Endothelial cell of umbilical vein (primary cell): ENCODE results near the gene CD82. TPM values are rescaled to one million over a fixed set of nuclear protein-coding genes. Genes with fewer than 3 reads are reported as not detected.

Source experiments
- BruUV-seq: library from RNA; stranded (reverse); fragments of 400-500 nt; replicated peaks from 2 replicates; lab custom pipeline; 2021; lab: Mats Ljungman, UMichigan
- CTCF ChIA-PET: fragments of 300-600, 350-600 bp; sonication (Branson Sonifier 250); formaldehyde crosslinking; loops from one replicate; lab custom pipeline; 2021; ENCODE audit warnings: antibody characterized with exemption, inconsistent platforms; lab: Charles Lee
- POLR2A ChIA-PET: fragments of 300-600, 350-600 bp; sonication (Branson Sonifier 250); formaldehyde crosslinking; loops from one replicate; lab custom pipeline; 2021; ENCODE audit warnings: antibody characterized with exemption, inconsistent platforms; lab: Charles Lee
- DNase-seq: peaks from one replicate; pipeline ENCODE4 v3.0.0-alpha.2; 2011; ENCODE audit warnings: low read depth, low spot score
- FAIRE-seq: peaks from 2 replicates; lab custom pipeline; 2011; peaks lifted over from hg19 to GRCh38; lab: Jason Lieb, UNC
- H2AFZ ChIP-seq: 2 replicates; pipeline ENCODE4 v1.6.0; 2012; ENCODE audit warnings: low read depth, low read length, control low read depth, inconsistent platforms
- H3K27ac ChIP-seq: 2 replicates; pipeline ENCODE4 v1.5.1; 2011; ENCODE audit warnings: low read depth, mild to moderate bottlenecking, control low read depth, low read length, moderate library complexity; ENCODE audit not compliant: insufficient read depth
- H3K27me3 ChIP-seq, 2 experiments: 2 replicates each; pipeline versions ENCODE4 v1.6.0 to v1.6.1; 2011; ENCODE audit warnings: low read length in 2 of 2, mixed read lengths in 1 of 2; ENCODE audit not compliant: control insufficient read depth in 2 of 2, insufficient read depth in 2 of 2
- H3K36me3 ChIP-seq, 2 experiments: 2 replicates in 1 of 2; 3 replicates in 1 of 2; pipeline ENCODE4 v1.5.1; 2011; ENCODE audit warnings: low read length in 2 of 2, mild to moderate bottlenecking in 1 of 2, moderate library complexity in 1 of 2; ENCODE audit not compliant: control insufficient read depth in 2 of 2, insufficient read depth in 2 of 2; ENCODE audit errors: extremely low read depth in 1 of 2
- H3K4me1 ChIP-seq: 3 replicates; pipeline ENCODE4 v1.5.1; 2011; ENCODE audit warnings: mild to moderate bottlenecking, low read length; ENCODE audit not compliant: control insufficient read depth, insufficient read depth; ENCODE audit errors: extremely low read depth
- H3K4me2 ChIP-seq: 2 replicates; pipeline ENCODE4 v1.6.1; 2011; ENCODE audit warnings: low read length, control low read depth, mixed read lengths; ENCODE audit not compliant: insufficient read depth
- H3K4me3 ChIP-seq, 3 experiments: fragments of 200-600 bp in 1 of 3; sonication (generic), shearing (Covaris generic) in 1 of 3; replicated peaks in 1 of 3; 2 replicates each; pipeline ENCODE4 v1.5.1; 2011 to 2016; ENCODE audit warnings: control low read depth in 3 of 3, low read length in 3 of 3, mild to moderate bottlenecking in 2 of 3, inconsistent platforms in 1 of 3, low read depth in 1 of 3, moderate library complexity in 1 of 3; ENCODE audit not compliant: insufficient read depth in 1 of 3
- H3K79me2 ChIP-seq: 2 replicates; pipeline ENCODE4 v1.6.0; 2012; ENCODE audit warnings: low read length, inconsistent platforms; ENCODE audit not compliant: control insufficient read depth, insufficient read depth
- H3K9ac ChIP-seq: replicated peaks from 2 replicates; pipeline ENCODE3; 2011; ENCODE audit warnings: low read length, control low read depth; ENCODE audit not compliant: insufficient read depth; ENCODE audit errors: extremely low read depth
- H3K9me1 ChIP-seq: replicated peaks from 3 replicates; pipeline ENCODE4 v1.6.0; 2011; ENCODE audit warnings: mild to moderate bottlenecking, low read length; ENCODE audit not compliant: control insufficient read depth, insufficient read depth; ENCODE audit errors: extremely low read depth
- H3K9me3 ChIP-seq: replicated peaks from 2 replicates; pipeline ENCODE4 v1.5.1; 2012; ENCODE audit warnings: low read length, inconsistent platforms; ENCODE audit not compliant: control insufficient read depth, insufficient read depth
- H4K20me1 ChIP-seq: replicated peaks from 2 replicates; pipeline ENCODE3; 2011; ENCODE audit warnings: mild to moderate bottlenecking, low read length; ENCODE audit not compliant: control insufficient read depth, insufficient read depth; ENCODE audit errors: extremely low read depth
- CTCF ChIP-seq, 2 donors: IDR thresholded peaks; 1 replicate in 1 of 2; 2 replicates in 1 of 2; pipeline ENCODE4 v1.5.1; 2011; ENCODE audit warnings: low read length in 2 of 2, mild to moderate bottlenecking in 2 of 2, moderate library complexity in 2 of 2, control low read depth in 1 of 2, inconsistent platforms in 1 of 2, low read depth in 1 of 2; ENCODE audit not compliant: insufficient read depth in 1 of 2; ENCODE audit errors: extremely low read depth in 1 of 2
- EZH2 ChIP-seq: IDR thresholded peaks from 2 replicates; pipeline ENCODE4 v1.6.1; 2012; ENCODE audit warnings: borderline replicate concordance, low read depth, mild to moderate bottlenecking, moderate library complexity, low read length, inconsistent platforms; ENCODE audit not compliant: severe bottlenecking
- FOS ChIP-seq: IDR thresholded peaks from 2 replicates; pipeline ENCODE4 v1.6.1; 2011; ENCODE audit warnings: mild to moderate bottlenecking, low read length, moderate library complexity, borderline replicate concordance; ENCODE audit not compliant: insufficient read depth
- GATA2 ChIP-seq: IDR thresholded peaks from 2 replicates; pipeline ENCODE4 v1.7.0; 2011; ENCODE audit warnings: low read depth, mild to moderate bottlenecking, moderate library complexity, mixed read lengths, low read length; ENCODE audit not compliant: insufficient read length, insufficient read depth
- JUN ChIP-seq: IDR thresholded peaks from 2 replicates; pipeline ENCODE4 v1.6.1; 2011; ENCODE audit warnings: borderline replicate concordance, low read depth; ENCODE audit not compliant: insufficient read length, insufficient read depth
- MAX ChIP-seq: IDR thresholded peaks from 2 replicates; pipeline ENCODE4 v1.6.1; 2011; ENCODE audit not compliant: insufficient read depth, insufficient read length
- MYC ChIP-seq: IDR thresholded peaks from one replicate; pipeline ENCODE4 v1.6.1; 2011; ENCODE audit warnings: mild to moderate bottlenecking, low read depth, low read length
- POLR2A ChIP-seq: IDR thresholded peaks from 2 replicates; pipeline ENCODE4 v1.6.1; 2012; ENCODE audit warnings: low read depth, mild to moderate bottlenecking, control low read depth, low read length
- POLR2AphosphoS5 ChIP-seq: IDR thresholded peaks from 2 replicates; pipeline ENCODE4 v1.6.1; 2012; ENCODE audit warnings: low read depth, mild to moderate bottlenecking, control low read depth, low read length, moderate library complexity; ENCODE audit not compliant: insufficient read depth
- dilution Hi-C: fragments of 300-500 bp; cut with MboI; formaldehyde crosslinking; loops from one replicate; pipeline ENCODE4 v1.15.0; 2019; ENCODE audit warnings: low sequenced_read_pairs; ENCODE audit not compliant: extremely low pct_ligation_motif_present
- intact Hi-C: fragments of 100-400 bp; cut with micrococcal nuclease; formaldehyde crosslinking; loops from one replicate; pipeline ENCODE4 v1.10.0; 2022
- polyA plus RNA-seq, 4 experiments: library from polyadenylated mRNA; depleted of rRNA in 3 of 4; stranded (reverse) in 3 of 4; unstranded in 1 of 4; fragments of >200 nt; gene quantifications; 2 replicates each; pipeline versions ENCODE4 v1.2.1 to v1.2.3, GENCODE V29; 2011 to 2012; ENCODE audit warnings: missing spikeins in 1 of 4
- total RNA-seq: library from RNA; stranded (reverse); gene quantifications from 2 replicates; pipeline ENCODE4 v1.2.3, GENCODE V29; 2021

The CD82 gene
- total and polyA plus RNA-seq, 2 donors (not counting 3 experiments of a cell fraction or from before 2014, with no cell fraction given): 17.9 to 25.2 TPM

- Histone ChIP-seq H3K4me2 (no peak overlapping the region), H3K79me2 (no peaks in the 10 kb centered on the region), H3K9ac (no peak overlapping the region), H4K20me1 (no peaks in the 10 kb centered on the region), H3K4me3 (no peak overlapping the region), H3K27ac (no peak overlapping the region), H3K4me1 (no peaks in the 10 kb centered on the region), H3K9me3 (no peaks in the 10 kb centered on the region), H3K36me3 (no peaks in the 10 kb centered on the region), H3K9me1 (no peaks in the 10 kb centered on the region), H3K27me3 (peaks cover 4 to 5% of the 10 kb centered on the region in 2 experiments), H2AFZ (no peak overlapping the region)
- dilution Hi-C loops (no loop called here), intact Hi-C loops (loop anchor here (1.0 to 2.0 kb wide), 6 partner anchors 14 to 442 kb away; partner anchors contain the start of gene EXT2)
- no TSS peak for BruUV-seq
- ChIA-PET CTCF (interaction anchor here (1.4 to 7.9 kb wide), 4 partner anchors 14 to 444 kb away, joined by 4 to 96 read pairs (median 21); partner anchors contain the start of gene EXT2), POLR2A (no interaction called here)
- DNase-seq: no peak
- TF ChIP-seq FOS (no peak), JUN (no peak), MAX (no peak), POLR2AphosphoS5 (no peak), MYC (no peak), GATA2 (no peak), POLR2A (no peak), EZH2 (no peak), CTCF (IDR thresholded peaks at IDR 0.05; ENCODE audit: extremely low read depth in 1 of 2, insufficient read depth in 1 of 2, low read depth in 1 of 2, low read length in 2 of 2) (no peak)
- FAIRE-seq: no peak
Observed at GRCh38 chr11:44537679-44538078, 27.8 kb upstream of the CD82 start.
